ENCODE measurements around the gene ZFR2. TPM values are rescaled to one million over a fixed set of nuclear protein-coding genes. Genes with fewer than 3 reads are reported as not detected.

Gene ZFR2
- total and polyA plus RNA-seq, 10 donors: 0.11 to 0.92 (median 0.33) TPM; not detected in 3

- H3K27me3 ChIP-seq (replicated peaks in 1 of 7): peaks cover 0 to 25% (median 0%) of the 10 kb centered on the region in 7 donors
- WGBS, 5 donors: 93 to 98% (median 96%) methylated on average over 17 of the region's 17 CpGs
- no peak for TF ChIP-seq POLR2A (IDR thresholded peaks at IDR 0.05)
- no peak for TF ChIP-seq POLR2AphosphoS5 (IDR thresholded peaks at IDR 0.05)
- TF ChIP-seq CTCF (IDR thresholded peaks at IDR 0.05 in 8 of 11, conservative IDR thresholded peaks at IDR 0.05 in 3 of 11): no peak
Observed at GRCh38 chr19:3837332-3837731, 31.5 kb downstream of the ZFR2 start.

GRCh38 chr19:3836887-3837286 is 32.0 kb downstream of the ZFR2 start:
- H3K4me3 ChIP-seq: no peak overlapping the region
- no peak for TF ChIP-seq CTCF (IDR thresholded peaks at IDR 0.05 in 8 of 11, conservative IDR thresholded peaks at IDR 0.05 in 3 of 11)
- TF ChIP-seq POLR2A (IDR thresholded peaks at IDR 0.05): no peak
- TF ChIP-seq POLR2AphosphoS5 (IDR thresholded peaks at IDR 0.05): no peak
- 83 to 97% (median 89%) methylated on average over 6 of the region's 6 CpGs for WGBS, 5 donors

More at GRCh38 chr19:3837332-3837731, 31.5 kb downstream of the ZFR2 start:
- Histone ChIP-seq H3K36me3 (no peaks in the 10 kb centered on the region), H3K4me3 (no peak overlapping the region), H3K4me1 (no peaks in the 10 kb centered on the region), H3K9me3 (no peaks in the 10 kb centered on the region), H3K27ac (no peak overlapping the region)
- no peak for DNase-seq
- intact Hi-C loops (cut with DNase I; ENCODE audit: low total_unique reads): no loop called here

GRCh38 chr19:3835055-3835435 is 33.8 kb downstream of the ZFR2 start:
- peaks cover 0 to 33% (median 0%) of the 10 kb centered on the region in 7 donors for H3K27me3 ChIP-seq (replicated peaks in 1 of 7)
- no peak overlapping the region for H3K4me3 ChIP-seq
- intact Hi-C loops (cut with DNase I; ENCODE audit: low total_unique reads): no loop called here
- 80 to 93% (median 87%) methylated on average over 9 of the region's 9 CpGs for WGBS, 5 donors
- H3K9me3 ChIP-seq: no peaks in the 10 kb centered on the region
- no peaks in the 10 kb centered on the region for H3K36me3 ChIP-seq
- H3K4me1 ChIP-seq: no peaks in the 10 kb centered on the region
- no peak for TF ChIP-seq POLR2A (IDR thresholded peaks at IDR 0.05)
- TF ChIP-seq CTCF (IDR thresholded peaks at IDR 0.05 in 8 of 11, conservative IDR thresholded peaks at IDR 0.05 in 3 of 11): no peak
- TF ChIP-seq POLR2AphosphoS5 (IDR thresholded peaks at IDR 0.05): no peak
- no peak for DNase-seq
- no peak overlapping the region for H3K27ac ChIP-seq

More at GRCh38 chr19:3836887-3837286, 32.0 kb downstream of the ZFR2 start:
- no peak for DNase-seq
- H3K9me3 ChIP-seq: no peaks in the 10 kb centered on the region
- no peaks in the 10 kb centered on the region for H3K36me3 ChIP-seq
- peaks cover 0 to 29% (median 0%) of the 10 kb centered on the region in 7 donors for H3K27me3 ChIP-seq (replicated peaks in 1 of 7)
- no peaks in the 10 kb centered on the region for H3K4me1 ChIP-seq
- intact Hi-C loops (cut with DNase I; ENCODE audit: low total_unique reads): no loop called here
- no peak overlapping the region for H3K27ac ChIP-seq

GRCh38 chr19:3834349-3835054 is 34.3 kb downstream of the ZFR2 start:
- 83 to 91% (median 89%) methylated on average over 33 to 35 of the region's 35 CpGs for WGBS, 5 donors
- no peak for TF ChIP-seq POLR2AphosphoS5 (IDR thresholded peaks at IDR 0.05)
- TF ChIP-seq CTCF (IDR thresholded peaks at IDR 0.05 in 8 of 11, conservative IDR thresholded peaks at IDR 0.05 in 3 of 11): no peak
- no peak for TF ChIP-seq POLR2A (IDR thresholded peaks at IDR 0.05)
- intact Hi-C loops (cut with DNase I; ENCODE audit: low total_unique reads): no loop called here
- Histone ChIP-seq H3K4me3 (no peak overlapping the region), H3K36me3 (no peaks in the 10 kb centered on the region), H3K27me3 (replicated peaks in 1 of 7) (peaks cover 0 to 38% (median 0%) of the 10 kb centered on the region in 7 donors), H3K9me3 (no peaks in the 10 kb centered on the region), H3K4me1 (no peaks in the 10 kb centered on the region), H3K27ac (no peak overlapping the region)
- DNase-seq: no peak

Data from spleen (tissue), 11 donors.